ENCODE measurements around the gene POLE2.

DNA sequence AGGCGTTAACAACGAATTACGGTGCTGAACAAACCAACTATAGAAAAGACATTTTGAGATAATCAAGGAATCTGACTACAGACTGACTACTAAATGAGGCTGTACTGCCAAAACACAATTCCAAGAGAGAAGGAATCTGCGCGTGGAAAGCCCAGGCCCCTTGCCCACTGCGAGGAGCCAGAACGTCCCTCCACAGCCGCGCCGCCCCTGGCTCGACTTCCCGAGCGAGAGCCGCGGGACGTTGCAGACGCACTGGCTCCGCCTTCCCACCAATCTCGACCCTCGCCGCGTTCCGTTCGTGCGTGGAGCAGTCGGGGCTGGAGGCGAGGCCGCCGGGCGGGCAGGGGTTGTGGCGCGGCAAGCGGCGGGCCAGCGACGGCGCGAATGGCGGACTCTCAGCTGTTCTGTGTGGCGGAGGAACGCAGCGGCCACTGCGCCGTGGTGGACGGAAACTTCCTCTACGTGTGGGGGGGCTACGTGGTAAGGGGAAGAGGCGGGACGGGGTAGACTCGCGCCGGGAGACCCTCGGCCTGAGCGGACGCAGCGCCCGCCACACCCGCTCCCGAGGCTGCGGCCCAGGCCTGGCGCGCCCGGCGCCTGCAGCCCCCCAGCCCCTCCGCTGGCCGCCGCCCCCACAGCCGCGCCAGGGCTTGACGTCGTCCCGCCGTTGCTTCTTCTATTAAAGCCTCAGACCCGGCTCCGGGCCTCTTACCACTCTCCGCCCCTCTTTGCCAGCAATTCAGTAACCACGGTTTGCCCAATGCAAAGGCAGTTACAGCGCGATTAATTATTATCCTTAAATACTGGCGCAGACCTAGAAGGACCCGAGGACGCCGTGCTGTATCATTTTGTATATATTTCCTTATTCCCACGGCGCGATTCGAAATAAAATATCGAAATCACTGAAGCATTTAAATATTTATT lies 5.1 kb upstream of the POLE2 start, which contains the start of gene KLHDC1:
- TF ChIP-seq, protein P1, sequence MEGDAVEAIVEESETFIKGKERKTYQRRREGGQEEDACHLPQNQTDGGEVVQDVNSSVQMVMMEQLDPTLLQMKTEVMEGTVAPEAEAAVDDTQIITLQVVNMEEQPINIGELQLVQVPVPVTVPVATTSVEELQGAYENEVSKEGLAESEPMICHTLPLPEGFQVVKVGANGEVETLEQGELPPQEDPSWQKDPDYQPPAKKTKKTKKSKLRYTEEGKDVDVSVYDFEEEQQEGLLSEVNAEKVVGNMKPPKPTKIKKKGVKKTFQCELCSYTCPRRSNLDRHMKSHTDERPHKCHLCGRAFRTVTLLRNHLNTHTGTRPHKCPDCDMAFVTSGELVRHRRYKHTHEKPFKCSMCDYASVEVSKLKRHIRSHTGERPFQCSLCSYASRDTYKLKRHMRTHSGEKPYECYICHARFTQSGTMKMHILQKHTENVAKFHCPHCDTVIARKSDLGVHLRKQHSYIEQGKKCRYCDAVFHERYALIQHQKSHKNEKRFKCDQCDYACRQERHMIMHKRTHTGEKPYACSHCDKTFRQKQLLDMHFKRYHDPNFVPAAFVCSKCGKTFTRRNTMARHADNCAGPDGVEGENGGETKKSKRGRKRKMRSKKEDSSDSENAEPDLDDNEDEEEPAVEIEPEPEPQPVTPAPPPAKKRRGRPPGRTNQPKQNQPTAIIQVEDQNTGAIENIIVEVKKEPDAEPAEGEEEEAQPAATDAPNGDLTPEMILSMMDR (IDR thresholded peaks at IDR 0.05) = no peak
- TF ChIP-seq, protein P2, sequence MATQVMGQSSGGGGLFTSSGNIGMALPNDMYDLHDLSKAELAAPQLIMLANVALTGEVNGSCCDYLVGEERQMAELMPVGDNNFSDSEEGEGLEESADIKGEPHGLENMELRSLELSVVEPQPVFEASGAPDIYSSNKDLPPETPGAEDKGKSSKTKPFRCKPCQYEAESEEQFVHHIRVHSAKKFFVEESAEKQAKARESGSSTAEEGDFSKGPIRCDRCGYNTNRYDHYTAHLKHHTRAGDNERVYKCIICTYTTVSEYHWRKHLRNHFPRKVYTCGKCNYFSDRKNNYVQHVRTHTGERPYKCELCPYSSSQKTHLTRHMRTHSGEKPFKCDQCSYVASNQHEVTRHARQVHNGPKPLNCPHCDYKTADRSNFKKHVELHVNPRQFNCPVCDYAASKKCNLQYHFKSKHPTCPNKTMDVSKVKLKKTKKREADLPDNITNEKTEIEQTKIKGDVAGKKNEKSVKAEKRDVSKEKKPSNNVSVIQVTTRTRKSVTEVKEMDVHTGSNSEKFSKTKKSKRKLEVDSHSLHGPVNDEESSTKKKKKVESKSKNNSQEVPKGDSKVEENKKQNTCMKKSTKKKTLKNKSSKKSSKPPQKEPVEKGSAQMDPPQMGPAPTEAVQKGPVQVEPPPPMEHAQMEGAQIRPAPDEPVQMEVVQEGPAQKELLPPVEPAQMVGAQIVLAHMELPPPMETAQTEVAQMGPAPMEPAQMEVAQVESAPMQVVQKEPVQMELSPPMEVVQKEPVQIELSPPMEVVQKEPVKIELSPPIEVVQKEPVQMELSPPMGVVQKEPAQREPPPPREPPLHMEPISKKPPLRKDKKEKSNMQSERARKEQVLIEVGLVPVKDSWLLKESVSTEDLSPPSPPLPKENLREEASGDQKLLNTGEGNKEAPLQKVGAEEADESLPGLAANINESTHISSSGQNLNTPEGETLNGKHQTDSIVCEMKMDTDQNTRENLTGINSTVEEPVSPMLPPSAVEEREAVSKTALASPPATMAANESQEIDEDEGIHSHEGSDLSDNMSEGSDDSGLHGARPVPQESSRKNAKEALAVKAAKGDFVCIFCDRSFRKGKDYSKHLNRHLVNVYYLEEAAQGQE (IDR thresholded peaks at IDR 0.05; ENCODE audit: insufficient read depth in 1 of 2, low read depth in 2 of 2, low read length in 1 of 2) = no peak
- TF ChIP-seq POLR2AphosphoS5 (IDR thresholded peaks at IDR 0.05; ENCODE audit: low read depth, low read length) = peak; percentile 73

All from Panc1 (cell line).